Activated CD4-positive, alpha-beta T cell treated with anti-CD3 and anti-CD28 coated beads for 48 hours (primary cell): Measurements from ENCODE around the gene ROR1.
A peak's percentile ranks its signal among the peaks of the same experiment; 100 is the strongest.

ENCODE experiments used
- DNase-seq: peaks from one replicate; pipeline ENCODE4 v3.0.0-alpha.2; 2020

The ROR1 gene

GRCh38 chr1:64114012-64114525, 340.3 kb downstream of the ROR1 start:
- no peak for DNase-seq

GRCh38 chr1:64116537-64116936, 342.7 kb downstream of the ROR1 start:
- no peak for DNase-seq

DNA sequence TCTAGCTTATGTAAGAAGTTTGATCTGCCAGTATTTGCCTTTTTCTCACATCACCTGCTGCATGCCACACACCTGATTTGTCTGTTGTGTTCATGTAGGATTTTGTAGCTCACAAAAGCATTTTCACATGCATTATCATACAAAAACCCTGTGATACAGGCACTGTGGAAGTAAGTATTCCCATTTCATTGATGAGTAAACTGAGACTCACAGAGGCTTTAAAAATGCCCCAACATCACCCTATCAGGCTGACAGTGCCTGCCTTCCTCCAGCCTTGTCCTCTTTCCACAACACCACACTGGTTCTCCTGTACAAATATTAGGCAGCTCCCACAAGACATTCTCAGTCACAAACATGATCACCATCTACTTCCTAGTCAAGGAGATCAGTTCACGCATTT, 343.7 kb downstream of the ROR1 start:
- DNase-seq, result no peak

DNA sequence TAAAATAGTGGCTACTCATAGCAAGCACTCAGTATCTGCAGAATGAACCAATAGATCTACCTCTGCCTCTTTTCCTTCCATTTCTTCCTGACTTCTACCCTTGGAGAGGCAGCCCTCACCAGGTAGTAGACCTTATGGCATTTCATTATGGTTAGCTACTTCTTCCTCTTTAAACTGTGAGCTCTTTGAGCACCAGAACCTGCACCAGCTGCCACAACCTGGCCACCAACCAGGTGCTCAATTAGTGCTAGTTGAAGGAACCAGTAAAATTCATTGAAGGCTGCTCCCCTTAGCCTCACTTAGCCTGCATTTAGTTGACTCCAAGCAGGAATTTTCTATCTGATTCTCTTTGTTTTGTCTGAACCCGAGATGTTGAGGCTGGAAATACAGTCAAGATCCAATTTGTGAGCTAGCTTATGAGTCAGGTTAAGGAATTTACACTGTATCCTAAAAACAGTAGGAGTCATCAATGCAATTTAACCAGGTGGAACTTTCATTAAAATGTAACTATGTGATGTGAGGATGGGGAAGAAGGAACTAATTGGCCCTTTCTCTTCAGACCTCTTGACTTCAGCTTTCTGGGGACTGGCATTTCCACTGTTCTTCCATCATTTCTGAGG, 348.1 kb downstream of the ROR1 start:
- no peak for DNase-seq

- DNase-seq, result no peak
Measured at GRCh38 chr1:64122588-64122987, 348.8 kb downstream of the ROR1 start.

- DNase-seq, result no peak
Measured at GRCh38 chr1:64124704-64125440, 351.1 kb downstream of the ROR1 start.

DNA sequence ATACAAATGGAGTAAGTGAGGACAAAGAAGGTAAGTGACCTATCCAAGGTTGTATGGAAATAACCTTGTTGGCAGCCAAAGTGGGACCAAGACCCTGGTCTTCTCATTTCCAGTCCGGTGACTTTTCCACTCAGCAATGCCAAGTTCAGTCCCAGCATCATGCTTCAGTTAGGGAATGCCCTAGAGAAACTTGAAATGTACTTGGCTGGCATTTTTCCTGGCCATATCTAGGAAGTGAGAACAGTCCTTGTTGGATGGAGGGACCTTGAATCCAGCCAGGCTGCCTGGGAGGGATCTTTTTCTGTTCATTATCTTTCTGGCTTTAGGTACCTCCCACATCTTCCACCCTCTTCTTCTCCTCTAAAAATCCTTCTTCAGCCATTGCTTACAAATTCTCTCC, 352.8 kb downstream of the ROR1 start:
- no peak for DNase-seq

DNA sequence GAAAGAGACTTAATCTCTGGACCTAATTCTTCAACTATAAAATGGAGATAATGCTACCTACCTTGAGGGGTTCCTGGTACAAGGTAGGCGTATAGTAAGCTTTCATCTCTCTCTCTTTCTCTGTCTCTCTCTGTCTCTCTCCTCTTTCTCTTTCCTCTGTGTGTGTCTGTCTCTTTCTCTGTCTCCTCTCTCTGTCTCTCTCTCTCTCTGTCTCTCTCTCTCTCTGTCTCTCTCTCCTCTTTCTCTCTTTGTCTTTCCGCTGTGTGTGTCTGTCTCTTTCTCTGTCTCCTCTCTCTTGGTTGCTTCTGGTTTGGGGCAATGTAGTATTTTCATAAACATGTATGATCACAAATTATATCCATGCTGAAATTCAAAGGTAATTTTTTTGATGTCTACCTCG, 353.5 kb downstream of the ROR1 start:
- DNase-seq, result no peak

- DNase-seq, result no peak
Measured at GRCh38 chr1:64129701-64130100, 355.9 kb downstream of the ROR1 start.

DNA sequence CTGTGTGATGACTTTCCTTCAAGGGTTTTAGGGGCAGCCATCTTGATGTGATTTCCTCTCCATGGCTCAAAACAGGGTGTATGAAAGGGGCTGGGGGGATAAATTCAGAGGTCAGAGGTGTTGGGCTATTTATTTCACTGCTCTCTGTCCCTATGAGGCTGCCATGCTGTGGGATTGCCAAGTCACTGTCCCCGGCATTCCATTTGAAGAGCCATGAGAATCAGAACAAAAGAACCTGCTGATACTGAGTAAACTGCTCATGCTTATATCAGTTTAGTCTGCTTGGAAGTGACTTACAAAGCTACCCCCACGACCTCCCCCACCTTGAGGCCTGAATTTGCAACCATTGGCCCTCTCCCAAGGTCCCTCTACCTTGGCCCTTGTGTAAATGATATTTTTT, 357.3 kb downstream of the ROR1 start:
- DNase-seq, result no peak

- no peak for DNase-seq
Measured at GRCh38 chr1:64133036-64133435, 359.2 kb downstream of the ROR1 start.

- no peak for DNase-seq
Measured at GRCh38 chr1:64135462-64136223, 361.8 kb downstream of the ROR1 start.

DNA sequence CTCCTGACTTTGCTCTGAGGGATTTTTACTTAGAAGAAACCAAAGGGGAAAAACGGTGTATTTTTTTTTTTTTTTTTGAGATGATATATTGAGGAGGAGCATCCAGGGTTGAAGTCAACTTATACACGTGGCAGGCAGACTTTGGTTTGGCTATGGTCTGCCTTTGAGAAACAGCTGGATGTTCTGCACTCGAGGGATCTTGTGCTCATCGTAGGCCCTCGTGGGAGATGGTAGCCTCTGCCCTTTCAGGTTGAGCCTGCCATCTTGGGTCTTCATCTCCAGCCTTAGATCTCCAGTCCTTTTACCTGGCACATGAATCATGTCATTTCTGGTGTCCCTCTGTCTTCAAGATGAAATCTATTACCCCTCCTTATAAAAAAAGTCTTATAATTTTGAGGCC, 362.5 kb downstream of the ROR1 start:
- DNase-seq, result no peak

DNA sequence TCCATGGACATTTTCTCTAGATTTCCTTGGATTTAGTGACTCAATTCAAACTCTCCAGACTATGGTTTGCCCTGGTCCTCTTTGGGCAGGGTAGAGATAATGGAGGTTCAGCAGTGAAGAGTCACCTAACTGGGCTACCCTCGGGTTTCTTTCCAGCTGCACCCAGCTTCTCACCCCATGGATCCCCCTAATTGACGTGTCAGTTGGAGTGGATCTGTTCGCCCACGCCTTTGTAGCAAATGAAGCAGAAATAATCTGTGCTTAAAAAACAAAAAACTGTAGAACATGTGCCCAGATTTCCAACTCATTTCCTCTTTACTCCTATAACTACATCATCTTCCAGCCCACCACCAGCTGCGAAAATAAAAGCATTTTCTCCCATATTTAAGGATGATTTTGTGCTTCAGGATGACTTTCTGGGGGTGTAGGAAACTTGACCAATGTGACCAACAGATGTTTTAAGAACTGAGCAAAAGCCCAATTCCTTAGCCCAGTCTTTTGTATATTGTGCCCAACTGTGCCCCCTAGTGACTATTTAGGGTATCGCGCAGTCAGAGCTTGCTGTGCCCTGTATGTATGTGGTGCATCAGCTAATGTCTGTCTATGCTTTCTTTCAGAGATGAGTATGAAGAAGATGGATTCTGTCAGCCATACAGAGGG, 363.1 kb downstream of the ROR1 start:
- DNase-seq, result peak; percentile 79

GRCh38 chr1:64137412-64137803, 363.6 kb downstream of the ROR1 start:
- DNase-seq, result no peak

- DNase-seq, result no peak
Measured at GRCh38 chr1:64139877-64140276, 366.1 kb downstream of the ROR1 start.

DNA sequence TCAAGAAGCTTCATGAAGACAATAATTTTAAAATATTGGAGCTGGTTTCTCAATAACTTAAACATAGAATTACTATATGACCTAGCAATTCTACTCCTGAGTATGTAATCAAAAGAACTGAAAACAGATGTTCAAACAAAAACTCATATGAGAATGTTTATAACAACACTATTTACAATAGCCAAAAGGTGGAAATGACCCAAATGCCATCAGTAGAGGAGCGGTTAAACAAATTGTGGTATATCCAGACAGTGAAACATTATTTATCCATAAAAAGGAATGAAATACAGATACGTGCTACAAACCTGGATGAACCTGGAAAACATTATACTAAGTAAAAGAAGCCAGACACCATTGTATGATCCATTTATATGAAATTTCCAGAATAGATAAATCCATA, 366.8 kb downstream of the ROR1 start:
- DNase-seq, result no peak

- no peak for DNase-seq
Measured at GRCh38 chr1:64147045-64147724, 373.4 kb downstream of the ROR1 start.

DNA sequence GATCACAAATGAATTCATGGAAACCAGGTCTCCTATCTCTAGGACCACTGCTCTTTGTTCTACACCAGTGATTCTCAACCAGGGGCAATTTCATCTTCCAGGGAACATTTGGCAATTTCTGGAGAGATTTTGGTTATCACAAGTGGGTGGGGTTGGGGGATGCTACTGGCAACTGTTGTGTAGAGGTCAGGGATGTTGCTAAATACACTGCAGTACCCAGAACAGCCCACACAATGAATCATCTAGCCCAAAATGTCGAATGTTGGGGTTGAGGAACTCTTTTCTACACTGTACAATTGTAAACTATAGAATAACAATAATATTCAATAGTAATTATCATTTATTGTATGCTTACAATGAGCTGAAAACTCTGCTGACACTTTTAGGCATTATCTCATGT, 373.9 kb downstream of the ROR1 start:
- no peak for DNase-seq

GRCh38 chr1:64150266-64150665, 376.4 kb downstream of the ROR1 start:
- no peak for DNase-seq

GRCh38 chr1:64150729-64151230, 377.0 kb downstream of the ROR1 start:
- DNase-seq, result no peak

- no peak for DNase-seq
Measured at GRCh38 chr1:64155278-64155677, 381.5 kb downstream of the ROR1 start.
